ENCODE results near the gene MYH10.

MYH10 gene

DNA sequence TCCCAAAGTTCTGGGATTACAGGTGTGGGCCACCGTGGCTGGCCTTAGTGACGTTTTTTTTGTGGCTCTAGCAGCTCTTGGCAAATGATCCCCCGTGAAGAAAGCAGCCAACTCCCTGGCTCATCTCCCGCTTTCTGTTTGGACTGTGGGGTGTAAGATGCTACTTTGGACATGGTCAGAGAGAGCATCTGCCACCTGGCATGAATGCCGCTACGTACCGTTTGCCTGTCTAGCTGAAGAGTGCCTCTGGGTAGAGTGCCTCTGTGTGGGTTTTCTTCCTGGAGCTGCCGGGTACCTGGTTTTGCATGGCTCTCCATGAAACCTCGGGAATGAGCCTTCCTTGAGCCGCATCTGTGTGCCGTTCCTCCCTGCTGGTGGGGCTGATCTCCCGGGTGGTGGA lies 160.6 kb downstream of the MYH10 start:
- TF ChIP-seq CTCF (IDR thresholded peaks at IDR 0.05; ENCODE audit: insufficient read depth, low read length, poor library complexity, severe bottlenecking) = no peak
- TF ChIP-seq EZH2phosphoT487 (conservative IDR thresholded peaks at IDR 0.05; ENCODE audit: low read length) = no peak
- Histone ChIP-seq H3K27ac (ENCODE audit: low read depth, low read length) (no peak overlapping the region), H3K4me3 (ENCODE audit: insufficient read depth, low read length, poor library complexity, severe bottlenecking) (no peak overlapping the region), H3K9me3 (ENCODE audit: insufficient read depth, low read length) (no peaks in the 10 kb centered on the region), H3F3A (ENCODE audit: insufficient read depth) (no peaks in the 10 kb centered on the region), H3K79me2 (ENCODE audit: insufficient read depth, low read length) (no peaks in the 10 kb centered on the region), H4K20me1 (ENCODE audit: low read depth, low read length) (no peaks in the 10 kb centered on the region), H3K36me3 (ENCODE audit: low read length) (no peaks in the 10 kb centered on the region), H3K27me3 (ENCODE audit: low read length) (no peaks in the 10 kb centered on the region), H3K9me2 (replicated peaks; ENCODE audit: insufficient read depth, low read length) (no peaks in the 10 kb centered on the region), H2AFZ (ENCODE audit: low read depth, low read length, severe bottlenecking) (no peak overlapping the region), H3K4me2 (ENCODE audit: low read depth, low read length, poor library complexity, severe bottlenecking) (no peak overlapping the region), H3K9ac (ENCODE audit: low read length) (no peak overlapping the region)

- Histone ChIP-seq H3K9me2 (replicated peaks; ENCODE audit: insufficient read depth, low read length) (no peaks in the 10 kb centered on the region), H3K4me2 (ENCODE audit: low read depth, low read length, poor library complexity, severe bottlenecking) (no peak overlapping the region), H3K79me2 (ENCODE audit: insufficient read depth, low read length) (no peaks in the 10 kb centered on the region), H3F3A (ENCODE audit: insufficient read depth) (no peaks in the 10 kb centered on the region), H3K9me3 (ENCODE audit: insufficient read depth, low read length) (no peaks in the 10 kb centered on the region), H3K4me3 (ENCODE audit: insufficient read depth, low read length, poor library complexity, severe bottlenecking) (no peak overlapping the region), H3K27me3 (ENCODE audit: low read length) (no peaks in the 10 kb centered on the region), H4K20me1 (ENCODE audit: low read depth, low read length) (no peaks in the 10 kb centered on the region), H2AFZ (ENCODE audit: low read depth, low read length, severe bottlenecking) (no peak overlapping the region), H3K9ac (ENCODE audit: low read length) (no peak overlapping the region), H3K36me3 (ENCODE audit: low read length) (no peaks in the 10 kb centered on the region), H3K27ac (ENCODE audit: low read depth, low read length) (no peak overlapping the region)
- TF ChIP-seq EZH2phosphoT487 (conservative IDR thresholded peaks at IDR 0.05; ENCODE audit: low read length) (no peak), CTCF (IDR thresholded peaks at IDR 0.05; ENCODE audit: insufficient read depth, low read length, poor library complexity, severe bottlenecking) (no peak)
Measured at GRCh38 chr17:8468980-8469379, 161.5 kb downstream of the MYH10 start.

GRCh38 chr17:8468127-8468526 lies 162.4 kb downstream of the MYH10 start:
- Histone ChIP-seq H3K4me3 (ENCODE audit: insufficient read depth, low read length, poor library complexity, severe bottlenecking) (no peak overlapping the region), H3K9me3 (ENCODE audit: insufficient read depth, low read length) (no peaks in the 10 kb centered on the region), H3K9me2 (replicated peaks; ENCODE audit: insufficient read depth, low read length) (no peaks in the 10 kb centered on the region), H2AFZ (ENCODE audit: low read depth, low read length, severe bottlenecking) (no peak overlapping the region), H3K79me2 (ENCODE audit: insufficient read depth, low read length) (no peaks in the 10 kb centered on the region), H3K27me3 (ENCODE audit: low read length) (no peaks in the 10 kb centered on the region), H3F3A (ENCODE audit: insufficient read depth) (no peaks in the 10 kb centered on the region), H3K27ac (ENCODE audit: low read depth, low read length) (no peak overlapping the region), H3K9ac (ENCODE audit: low read length) (no peak overlapping the region), H3K36me3 (ENCODE audit: low read length) (no peaks in the 10 kb centered on the region), H3K4me2 (ENCODE audit: low read depth, low read length, poor library complexity, severe bottlenecking) (no peak overlapping the region), H4K20me1 (ENCODE audit: low read depth, low read length) (no peaks in the 10 kb centered on the region)
- TF ChIP-seq CTCF (IDR thresholded peaks at IDR 0.05; ENCODE audit: insufficient read depth, low read length, poor library complexity, severe bottlenecking) = no peak
- TF ChIP-seq EZH2phosphoT487 (conservative IDR thresholded peaks at IDR 0.05; ENCODE audit: low read length) = no peak

DNA sequence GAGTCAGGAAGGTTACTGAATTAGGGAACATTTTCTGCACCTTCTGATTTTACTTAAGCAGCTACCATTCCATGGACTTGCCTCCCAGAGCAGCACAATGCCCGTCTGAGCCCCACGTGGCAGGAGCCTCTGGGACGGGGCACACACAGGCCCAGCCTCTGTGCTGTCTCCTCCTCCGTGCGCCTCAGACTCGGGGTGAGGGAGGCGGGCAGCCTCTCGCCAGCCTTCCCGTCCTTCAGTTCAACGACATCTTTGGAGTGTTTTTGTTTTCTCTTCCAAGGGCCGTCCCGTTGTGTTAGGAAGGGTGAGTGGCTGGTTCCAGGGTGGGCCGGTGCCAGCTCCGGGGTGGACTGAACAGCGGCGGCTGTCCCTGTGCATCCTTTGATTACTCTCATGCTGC lies 163.0 kb downstream of the MYH10 start:
- H2AFZ ChIP-seq (ENCODE audit: low read depth, low read length, severe bottlenecking) = no peak overlapping the region
- no peaks in the 10 kb centered on the region for H3K27me3 ChIP-seq (ENCODE audit: low read length)
- H3K9ac ChIP-seq (ENCODE audit: low read length) = no peak overlapping the region
- no peak overlapping the region for H3K4me3 ChIP-seq (ENCODE audit: insufficient read depth, low read length, poor library complexity, severe bottlenecking)
- TF ChIP-seq CTCF (IDR thresholded peaks at IDR 0.05; ENCODE audit: insufficient read depth, low read length, poor library complexity, severe bottlenecking) = no peak
- TF ChIP-seq EZH2phosphoT487 (conservative IDR thresholded peaks at IDR 0.05; ENCODE audit: low read length) = no peak
- no peak overlapping the region for H3K27ac ChIP-seq (ENCODE audit: low read depth, low read length)
- no peaks in the 10 kb centered on the region for H3K79me2 ChIP-seq (ENCODE audit: insufficient read depth, low read length)
- no peaks in the 10 kb centered on the region for H3K9me2 ChIP-seq (replicated peaks; ENCODE audit: insufficient read depth, low read length)
- no peaks in the 10 kb centered on the region for H3K36me3 ChIP-seq (ENCODE audit: low read length)
- H3F3A ChIP-seq (ENCODE audit: insufficient read depth) = no peaks in the 10 kb centered on the region
- no peak overlapping the region for H3K4me2 ChIP-seq (ENCODE audit: low read depth, low read length, poor library complexity, severe bottlenecking)
- H4K20me1 ChIP-seq (ENCODE audit: low read depth, low read length) = no peaks in the 10 kb centered on the region
- no peaks in the 10 kb centered on the region for H3K9me3 ChIP-seq (ENCODE audit: insufficient read depth, low read length)
